K562 (cell line): Measurements from ENCODE around the gene CAPN10.

Experiments used
- CEBPB ChIP-seq: fragments of 450-650 bp; IDR thresholded peaks from 2 replicates; pipeline ENCODE4 v1.6.1; 2016; ENCODE audit warnings: missing genetic modification characterization, missing compliant biosample characterization
- CTCF ChIP-seq, 3 experiments: IDR thresholded peaks in 2 of 3; conservative IDR thresholded peaks in 1 of 3; 2 replicates each; pipeline ENCODE4 v1.5.1; 2011 to 2012; ENCODE audit warnings: low read length in 3 of 3, mild to moderate bottlenecking in 3 of 3, control low read depth in 2 of 3, improper control_type of control experiment in 1 of 3, inconsistent platforms in 1 of 3, low read depth in 1 of 3, mixed read lengths in 1 of 3, moderate library complexity in 1 of 3; ENCODE audit not compliant: insufficient read depth in 2 of 3
- MEF2D ChIP-seq: conservative IDR thresholded peaks from 2 replicates; pipeline ENCODE4 v1.6.1; 2016; ENCODE audit warnings: low read depth, missing genetic modification characterization, missing compliant biosample characterization
- TBL1XR1 ChIP-seq, 2 experiments: IDR thresholded peaks; 2 replicates each; pipeline ENCODE4 v1.6.1; 2012; ENCODE audit warnings: improper control_type of control experiment in 2 of 2, low read length in 2 of 2, mild to moderate bottlenecking in 1 of 2

- TF ChIP-seq CTCF (IDR thresholded peaks at IDR 0.05 in 2 of 3, conservative IDR thresholded peaks at IDR 0.05 in 1 of 3; ENCODE audit: insufficient read depth in 2 of 3, low read depth in 1 of 3, low read length in 3 of 3): no peak
- no peak for TF ChIP-seq TBL1XR1 (IDR thresholded peaks at IDR 0.05; ENCODE audit: low read length in 2 of 2)
- TF ChIP-seq CEBPB (tag): no peak
- TF ChIP-seq MEF2D (tag): no peak
Observed at GRCh38 chr2:240603081-240603835, 16.7 kb downstream of the CAPN10 start.
